LNCaP clone FGC (cell line): ENCODE measurements around the gene KCNN4.

Experiments used
- DNase-seq: peaks from one replicate; pipeline ENCODE4 v3.0.0-alpha.2; 2011; ENCODE audit warnings: low read depth
- H3K4me3 ChIP-seq: 2 replicates; pipeline ENCODE4 v1.5.1; 2011; ENCODE audit warnings: mild to moderate bottlenecking, low read depth, low read length, control low read depth
- CTCF ChIP-seq: IDR thresholded peaks from 2 replicates; pipeline ENCODE4 v1.5.1; 2012; ENCODE audit warnings: mild to moderate bottlenecking; ENCODE audit not compliant: control insufficient read depth, insufficient read depth; ENCODE audit errors: extremely low read depth

Gene KCNN4

GRCh38 chr19:43797118-43797517, 16.3 kb upstream of the KCNN4 start:
- no peak overlapping the region for H3K4me3 ChIP-seq
- no peak for TF ChIP-seq CTCF

GRCh38 chr19:43790587-43790986, 9.8 kb upstream of the KCNN4 start:
- TF ChIP-seq CTCF, result no peak
- no peak overlapping the region for H3K4me3 ChIP-seq
- DNase-seq, result no peak

More at GRCh38 chr19:43797118-43797517, 16.3 kb upstream of the KCNN4 start:
- DNase-seq, result no peak

GRCh38 chr19:43789029-43789428, 8.3 kb upstream of the KCNN4 start:
- no peak overlapping the region for H3K4me3 ChIP-seq
- peak; percentile 7 for DNase-seq
- no peak for TF ChIP-seq CTCF

GRCh38 chr19:43786665-43787064, 5.9 kb upstream of the KCNN4 start:
- H3K4me3 ChIP-seq, result no peak overlapping the region
- no peak for TF ChIP-seq CTCF
- no peak for DNase-seq

- no peak overlapping the region for H3K4me3 ChIP-seq
- TF ChIP-seq CTCF, result peak; percentile 84
Observed at GRCh38 chr19:43784981-43785808, 4.4 kb upstream of the KCNN4 start.

GRCh38 chr19:43784241-43784980, 3.6 kb upstream of the KCNN4 start:
- no peak for TF ChIP-seq CTCF
- no peak overlapping the region for H3K4me3 ChIP-seq
- no peak for DNase-seq

More at GRCh38 chr19:43784981-43785808, 4.4 kb upstream of the KCNN4 start:
- peak; percentile 27 for DNase-seq

- no peak for DNase-seq
- TF ChIP-seq CTCF, result no peak
- no peak overlapping the region for H3K4me3 ChIP-seq
Observed at GRCh38 chr19:43783636-43784035, 2.9 kb upstream of the KCNN4 start.
